Hematopoietic multipotent progenitor cell (in vitro differentiated cells): ENCODE data around the gene GH1. TPM values are rescaled to one million over a fixed set of nuclear protein-coding genes. Genes with fewer than 3 reads are reported as not detected.
"Not testable (repeated sequence)": the region's sequence is repeated elsewhere in the genome, so short reads cannot be mapped to it uniquely, and the experiment has no call there.

ENCODE experiments used
- DNase-seq, 3 donors: peaks; one replicate each; pipeline ENCODE4 v3.0.0-alpha.2; 2011 to 2015; ENCODE audit warnings: low read depth in 2 of 3, low spot score in 2 of 3
- total RNA-seq: library from RNA; depleted of rRNA; stranded (reverse); fragments of >200 nt; gene quantifications from one replicate; pipeline ENCODE4 v1.2.3, GENCODE V29; 2012

GH1 gene
- not detected for total RNA-seq

DNA sequence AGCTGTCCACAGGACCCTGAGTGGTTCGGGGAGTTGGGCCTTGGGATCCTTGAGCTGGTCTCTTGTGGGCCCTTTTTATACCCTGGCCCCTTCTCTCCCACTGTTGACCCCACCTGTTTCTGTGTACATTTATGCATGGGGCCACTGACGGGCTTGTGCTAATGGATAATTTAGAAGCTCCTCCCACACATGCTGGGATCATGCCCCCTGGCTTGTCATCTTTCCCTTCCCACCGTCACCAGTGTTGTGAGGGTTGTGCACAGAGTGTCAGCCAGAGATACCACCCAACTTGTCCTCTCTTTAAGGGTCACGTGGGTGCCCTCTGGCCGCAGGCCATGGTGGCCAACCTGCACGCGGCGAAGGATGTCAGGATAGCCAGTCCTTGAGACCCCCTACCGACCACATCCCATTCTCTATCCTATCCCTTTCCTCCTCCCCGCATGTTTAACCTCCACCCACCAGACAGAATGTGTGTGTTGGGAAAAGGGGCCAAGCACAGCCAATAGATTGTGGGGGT is at the start of gene GH1:
Gene GH1 (minus strand): TSS at position 51 of the 517 bp plus-strand sequence. CDS start 63 bp downstream, outside the sequence.
- DNase-seq: not testable (repeated sequence)

DNA sequence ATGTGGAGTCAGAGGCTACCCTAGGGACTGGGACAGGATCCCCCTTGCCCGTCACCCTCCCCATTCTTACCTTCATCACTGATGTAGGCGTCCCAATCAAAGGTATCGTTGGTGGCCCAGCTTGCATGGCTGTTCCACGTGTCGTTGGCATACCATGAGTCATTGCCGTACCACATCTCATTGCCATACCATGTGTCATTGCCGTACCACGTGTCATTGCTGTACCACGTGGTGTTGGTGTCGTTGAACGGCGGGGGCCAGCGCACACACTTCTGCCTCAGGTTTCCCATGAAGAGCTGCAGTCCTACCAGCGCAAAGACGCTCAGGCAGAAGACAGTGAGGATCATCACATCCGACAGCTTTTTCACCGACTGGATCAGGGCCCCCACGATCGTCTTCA is 49.3 kb upstream of the GH1 start:
- no peak for DNase-seq

DNA sequence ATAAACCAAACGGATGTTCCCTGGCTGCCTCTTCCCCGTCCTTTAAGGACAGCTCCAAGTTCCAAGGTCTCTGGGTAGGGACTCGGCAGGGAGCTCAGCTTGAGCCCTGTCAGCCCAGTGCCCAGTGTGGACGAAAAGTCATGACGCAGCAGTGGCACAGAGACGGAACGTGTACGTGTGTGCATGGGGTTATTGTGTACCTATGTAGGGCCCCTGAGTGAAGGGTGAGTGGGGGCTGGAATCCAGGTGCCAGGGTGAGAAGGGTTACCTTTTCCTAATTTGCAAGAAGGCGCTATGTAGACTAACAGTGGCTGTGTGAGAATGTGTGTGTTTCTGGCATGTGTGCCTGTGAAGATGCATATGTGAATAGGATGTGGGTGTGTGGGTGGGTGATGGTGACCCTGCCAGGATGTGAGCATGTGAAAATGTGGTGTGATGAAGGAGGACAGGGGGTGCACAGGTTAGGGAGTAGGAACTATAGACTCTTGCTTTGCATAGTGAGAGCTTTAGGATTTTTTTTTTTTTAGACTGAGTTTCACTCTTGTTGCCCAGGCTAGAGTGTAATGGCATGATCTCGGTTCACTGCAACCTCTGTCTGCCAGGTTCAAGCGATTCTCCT is 48.1 kb upstream of the GH1 start:
- DNase-seq: no peak

DNA sequence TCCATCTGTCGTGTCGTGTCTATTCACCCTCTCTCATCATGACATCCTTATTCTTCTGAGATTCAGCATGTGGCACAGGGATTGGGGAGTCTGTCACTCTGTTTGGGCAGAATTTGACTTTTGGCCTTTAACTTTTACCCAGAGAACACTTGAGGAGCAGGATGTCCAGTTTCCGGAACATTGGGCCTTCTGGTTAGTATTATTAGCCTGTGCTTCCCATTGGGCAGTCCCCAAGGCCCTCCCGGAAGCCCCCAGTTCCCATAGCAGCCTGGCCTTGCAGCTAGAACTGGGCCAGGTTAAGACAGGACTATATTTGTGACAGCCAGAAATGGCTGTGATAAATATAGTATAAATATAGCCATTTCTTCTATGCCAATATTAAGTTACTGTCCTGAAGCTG is 44.5 kb upstream of the GH1 start:
- DNase-seq: no peak

DNA sequence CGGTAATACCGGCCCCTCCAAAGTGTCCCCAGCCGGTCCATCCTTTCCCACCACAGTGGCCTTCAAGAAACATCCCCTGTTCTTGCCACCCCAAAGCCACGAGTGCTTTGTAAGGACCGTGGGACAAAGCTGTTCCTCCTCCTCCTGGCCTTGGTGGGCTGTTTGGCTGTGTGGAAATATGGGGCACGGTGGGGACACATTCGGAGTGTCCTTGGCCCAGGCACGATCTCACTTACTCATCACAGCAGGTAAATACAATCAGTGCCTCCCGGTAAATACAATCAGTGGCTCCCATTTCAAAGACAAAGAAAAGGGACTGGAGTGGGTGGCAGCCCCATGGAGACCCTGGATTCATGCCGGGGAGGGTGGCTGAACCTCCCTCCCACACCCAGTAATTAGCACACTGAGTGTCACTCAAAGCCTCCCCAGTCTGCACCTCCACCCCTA is 43.7 kb upstream of the GH1 start:
- DNase-seq: no peak

DNA sequence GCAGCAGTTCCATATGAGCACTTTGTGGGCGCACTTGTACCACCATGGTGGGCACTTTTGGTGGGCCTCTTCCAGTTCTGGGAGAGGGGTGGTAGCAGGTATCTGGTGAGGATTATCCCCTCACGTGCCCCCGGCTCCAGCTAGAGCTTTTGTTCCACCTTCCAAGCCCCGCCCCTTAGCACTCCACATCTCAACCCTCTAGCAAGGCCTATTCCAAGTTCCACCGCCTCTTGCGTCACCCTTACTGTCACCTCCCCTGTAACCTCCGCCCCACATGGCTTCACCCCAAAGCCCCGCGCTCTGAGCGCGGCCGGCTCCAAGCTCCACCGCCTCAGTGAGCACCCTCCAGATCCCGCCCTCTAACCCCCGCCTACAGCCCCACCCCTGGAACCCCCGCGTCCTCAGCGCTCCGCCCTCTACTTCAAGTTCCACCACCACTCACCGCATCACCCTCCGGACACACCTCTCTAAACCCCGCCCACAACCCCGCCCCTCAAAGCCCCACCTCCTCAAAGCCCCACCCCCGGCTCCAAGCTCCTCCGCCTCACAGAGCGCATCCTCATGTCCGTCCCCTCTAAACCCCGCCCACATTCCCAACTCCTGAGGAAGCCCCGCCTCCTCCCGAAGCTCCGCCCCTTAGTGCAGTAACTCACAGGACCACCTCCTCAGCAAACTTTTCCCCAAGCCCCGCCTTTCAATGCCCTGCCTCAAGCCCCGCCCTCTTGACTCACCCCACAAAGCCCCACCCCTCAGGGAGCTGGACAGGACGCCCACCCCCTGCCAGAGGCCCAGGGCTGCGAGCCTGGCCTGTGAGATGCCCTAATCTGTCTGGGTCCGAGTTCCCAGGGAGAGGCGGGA is 42.9 kb upstream of the GH1 start:
- DNase-seq: peak in 2 of 3 donors; percentile 72 to 73

DNA sequence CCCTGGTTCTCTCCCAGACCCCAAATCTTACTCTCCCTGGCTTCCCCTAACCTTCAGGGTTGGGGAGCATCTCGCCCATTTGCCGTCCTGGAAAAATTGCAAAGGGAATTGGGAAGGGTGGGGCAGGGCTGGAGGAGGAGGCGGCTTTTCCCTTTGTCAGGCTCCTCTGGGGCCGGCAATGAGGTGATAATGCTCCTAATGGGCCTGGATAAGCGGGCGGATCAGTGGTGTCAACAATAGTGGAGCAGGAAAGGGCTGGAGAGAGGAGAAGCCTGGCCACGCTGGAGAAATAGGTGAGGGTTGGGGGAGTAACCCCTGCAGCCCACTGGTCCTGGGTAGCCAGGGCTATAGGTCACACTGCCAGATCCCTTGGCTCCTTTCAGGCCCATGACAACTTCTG is 41.8 kb upstream of the GH1 start:
- DNase-seq: no peak

DNA sequence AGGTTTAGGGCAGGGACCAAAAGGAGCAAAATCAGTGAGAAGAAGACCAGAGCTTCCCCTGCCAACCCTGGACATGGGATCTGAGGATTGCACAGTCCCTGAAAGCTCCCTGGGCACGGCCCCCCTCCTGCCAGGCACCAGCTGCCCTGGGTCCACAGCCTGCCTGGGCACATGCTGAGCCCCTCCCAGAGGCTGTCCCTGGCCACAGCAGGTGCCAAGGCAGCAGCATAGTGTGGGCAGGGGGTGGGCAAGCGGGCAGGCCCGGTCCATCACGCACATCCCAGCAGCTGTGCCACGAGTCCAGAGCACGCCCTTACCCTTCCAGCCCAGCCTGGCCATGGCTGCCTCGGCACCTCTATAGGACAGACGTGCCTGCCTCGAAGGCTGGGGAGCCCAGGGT is 41.4 kb upstream of the GH1 start:
- no peak for DNase-seq

DNA sequence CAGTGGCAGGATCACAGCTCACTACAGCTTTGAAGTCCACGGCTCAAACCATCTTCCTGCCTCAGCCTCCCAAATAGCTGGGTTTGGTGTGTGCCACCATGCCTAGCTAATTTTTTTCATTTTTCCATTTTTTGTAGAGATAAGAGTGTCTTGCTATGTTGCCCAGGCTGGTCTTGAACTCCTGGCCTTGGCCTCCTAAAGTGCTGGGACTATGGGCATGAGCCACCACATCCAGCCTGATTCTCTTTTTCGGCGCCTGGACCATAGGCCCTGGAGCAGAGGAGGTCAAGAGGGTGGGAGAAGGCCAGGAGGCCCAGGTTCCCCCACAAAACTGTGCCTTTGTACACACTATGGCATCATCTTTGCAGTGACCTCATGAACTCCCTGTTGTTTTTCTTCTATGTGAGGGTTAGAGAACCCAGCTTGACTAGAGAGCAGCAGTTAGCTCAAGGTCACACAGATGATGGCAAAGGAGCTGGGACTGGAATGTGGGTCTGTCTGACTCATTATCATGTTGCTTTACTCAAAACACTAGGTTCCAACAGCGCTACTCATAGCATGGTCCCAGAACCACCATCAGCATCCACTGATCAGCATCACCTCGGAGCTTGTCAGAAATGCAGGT is 37.8 kb upstream of the GH1 start:
- DNase-seq: no peak

DNA sequence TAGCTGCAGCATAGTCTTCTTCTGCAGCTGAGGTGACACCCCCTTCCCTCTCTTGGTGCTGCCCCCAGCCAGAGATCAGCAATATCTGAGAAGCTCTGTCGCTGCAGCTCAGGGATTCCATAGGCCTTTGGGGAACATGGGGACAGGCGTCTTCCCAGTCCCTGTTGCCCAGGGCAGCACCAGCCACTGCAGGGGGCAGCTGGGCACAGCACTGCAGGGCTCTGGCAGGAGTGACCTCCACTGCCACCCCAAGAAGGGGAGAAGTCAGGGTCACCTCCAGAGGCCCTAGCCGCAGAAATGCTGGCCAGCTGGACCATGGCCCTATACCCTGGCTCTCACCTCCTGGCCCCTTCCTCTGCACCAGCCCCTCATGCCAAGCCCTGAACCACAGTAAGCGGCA is 37.2 kb upstream of the GH1 start:
- no peak for DNase-seq

DNA sequence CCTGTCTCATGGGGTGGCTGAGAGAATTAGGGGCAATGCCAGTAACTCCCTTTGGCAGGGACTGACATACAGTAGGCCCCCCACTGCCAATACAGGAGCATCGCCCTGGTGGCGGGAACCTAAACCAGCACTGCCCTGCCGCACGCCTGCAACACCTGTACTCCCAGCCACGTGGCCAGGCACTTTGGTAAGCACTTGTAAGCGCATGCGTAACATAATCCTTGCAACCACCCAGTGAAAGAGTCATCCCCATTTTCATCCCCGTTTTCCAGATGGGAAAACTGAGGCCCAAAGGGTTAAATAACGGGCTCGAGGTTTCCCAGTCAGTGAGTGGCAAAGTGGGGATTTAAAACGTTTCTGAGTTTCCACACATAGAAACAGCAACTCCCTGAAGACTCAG is 36.6 kb upstream of the GH1 start:
- no peak for DNase-seq

DNA sequence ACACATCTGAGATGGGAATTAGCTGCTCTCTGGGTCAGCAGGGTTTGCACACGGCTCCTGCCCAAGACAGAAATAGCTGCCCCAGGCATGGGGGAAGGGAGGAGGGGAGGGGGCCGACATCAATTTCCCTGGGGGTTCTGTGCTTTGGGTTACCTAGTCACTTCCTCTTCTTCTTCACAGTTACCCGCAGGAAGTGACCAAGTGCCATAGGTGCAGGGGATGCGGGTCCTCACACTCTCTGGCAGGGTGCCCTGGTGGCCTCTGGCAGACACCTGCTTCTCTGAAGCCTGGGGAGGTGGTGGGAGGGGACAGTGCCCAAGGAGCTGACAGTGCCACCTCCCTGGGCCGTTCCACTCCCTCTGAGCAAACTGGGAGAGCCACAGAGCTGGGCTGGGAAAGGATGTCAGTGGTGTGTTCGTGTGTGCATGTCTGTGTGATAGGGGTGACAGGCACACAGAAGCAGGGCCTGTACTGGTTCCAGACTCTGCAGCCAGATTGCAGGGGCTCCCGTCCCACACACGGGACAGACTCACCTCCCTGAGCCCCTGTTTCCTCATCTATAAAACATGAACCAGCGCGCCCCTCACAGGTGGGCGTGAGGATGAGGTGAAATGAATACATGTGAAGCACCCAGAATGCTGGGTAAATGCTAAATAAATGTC is 35.9 kb upstream of the GH1 start:
- peak in 2 of 3 donors; percentile 80 to 89 for DNase-seq

DNA sequence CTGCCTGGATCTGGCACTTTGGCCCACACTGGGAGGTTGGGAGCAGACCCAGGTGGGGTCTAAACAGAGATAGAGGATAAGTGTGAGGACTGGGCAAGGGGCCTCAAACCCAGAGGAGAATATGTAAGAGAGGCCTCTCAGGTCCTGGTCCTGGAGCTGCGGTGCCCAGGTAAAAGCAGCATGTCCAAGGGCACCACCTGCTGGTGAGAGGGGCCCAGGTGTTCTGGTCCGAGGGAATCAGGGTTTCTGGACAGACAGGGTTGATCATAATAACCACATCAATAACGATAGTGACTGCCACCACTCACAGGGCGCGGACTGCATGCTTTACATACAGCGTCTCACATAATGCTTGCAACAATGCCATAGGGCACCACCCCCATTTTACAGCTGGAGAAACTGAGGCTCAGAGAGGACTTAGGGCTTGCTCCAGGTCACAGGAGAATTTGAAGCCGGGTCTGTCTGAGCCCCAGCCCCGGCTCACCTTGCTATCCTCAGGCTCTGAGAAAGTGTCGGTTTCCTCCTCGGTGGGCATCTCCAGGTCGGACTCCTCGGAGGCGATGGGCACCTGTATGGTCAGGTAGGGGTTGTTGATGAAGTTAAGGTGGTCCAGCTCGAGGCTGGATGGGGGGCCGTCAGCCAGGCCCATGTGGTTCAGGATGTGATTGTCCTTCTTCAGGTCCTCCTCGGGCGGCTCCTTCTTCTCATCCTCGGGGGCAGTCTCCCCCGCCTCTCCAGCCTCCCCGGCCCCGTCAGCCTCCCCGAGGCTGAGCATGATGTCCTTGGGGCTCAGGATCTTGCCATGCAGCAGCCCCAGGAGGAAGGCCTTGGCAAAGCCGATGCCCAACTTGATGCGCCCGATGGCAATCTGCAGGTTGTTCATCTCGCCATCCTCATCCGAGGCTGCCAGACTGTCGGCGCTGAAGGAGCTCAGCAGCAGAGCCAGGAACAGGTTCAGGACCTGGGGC is 32.6 kb upstream of the GH1 start:
- DNase-seq: no peak

DNA sequence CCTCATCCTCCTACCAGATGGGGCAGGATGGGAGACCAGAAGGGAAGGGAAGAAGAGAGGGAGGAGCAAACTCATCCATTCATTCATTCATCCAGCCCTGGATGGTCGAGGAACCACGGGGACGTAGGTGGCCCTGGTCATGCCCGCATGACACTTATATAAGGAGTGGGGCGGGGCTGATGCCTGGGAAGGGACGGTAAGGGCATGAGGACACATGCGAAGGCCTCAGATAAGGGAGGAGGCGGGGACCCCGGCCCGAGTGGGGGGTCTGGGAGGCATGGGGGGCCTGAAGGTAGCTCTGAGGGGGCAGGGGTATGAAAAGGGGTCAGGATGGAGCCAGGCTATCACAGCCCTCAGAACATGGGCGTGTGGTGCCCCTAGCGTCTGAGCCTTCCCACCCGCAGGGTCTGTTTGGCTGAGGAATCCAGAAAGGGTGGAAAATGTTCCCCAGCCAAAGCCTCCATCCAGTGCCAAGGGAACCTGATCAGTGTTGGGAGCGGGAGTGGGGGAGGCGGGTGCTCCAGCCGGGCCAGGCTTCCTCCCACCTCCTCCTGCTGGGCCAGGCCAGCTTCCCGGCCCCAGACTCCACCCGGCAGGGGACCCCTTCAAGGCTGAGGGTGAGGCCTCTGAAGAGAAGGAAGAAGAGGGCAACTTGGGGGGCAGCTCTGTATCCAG is 31.1 kb upstream of the GH1 start:
- DNase-seq: no peak

DNA sequence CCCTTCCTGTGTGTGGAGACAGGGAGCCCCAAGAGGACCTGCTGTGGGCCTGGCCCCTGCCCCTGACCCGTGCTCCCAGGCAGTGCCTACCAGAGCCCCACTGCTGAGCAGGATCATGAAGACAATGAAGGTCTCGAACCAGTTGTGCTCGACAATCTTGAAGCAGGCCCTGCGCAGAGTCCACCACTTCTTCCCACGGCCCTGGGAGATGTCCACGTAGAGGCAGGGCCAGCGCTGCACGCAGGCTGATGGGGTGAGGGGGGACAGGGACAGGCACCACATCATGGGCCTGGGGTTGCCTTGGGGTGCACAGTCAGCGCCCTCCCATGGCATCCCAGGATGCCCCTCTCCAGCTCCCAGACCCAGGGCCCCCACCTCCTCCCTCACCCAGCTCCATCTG is 29.9 kb upstream of the GH1 start:
- no peak for DNase-seq

DNA sequence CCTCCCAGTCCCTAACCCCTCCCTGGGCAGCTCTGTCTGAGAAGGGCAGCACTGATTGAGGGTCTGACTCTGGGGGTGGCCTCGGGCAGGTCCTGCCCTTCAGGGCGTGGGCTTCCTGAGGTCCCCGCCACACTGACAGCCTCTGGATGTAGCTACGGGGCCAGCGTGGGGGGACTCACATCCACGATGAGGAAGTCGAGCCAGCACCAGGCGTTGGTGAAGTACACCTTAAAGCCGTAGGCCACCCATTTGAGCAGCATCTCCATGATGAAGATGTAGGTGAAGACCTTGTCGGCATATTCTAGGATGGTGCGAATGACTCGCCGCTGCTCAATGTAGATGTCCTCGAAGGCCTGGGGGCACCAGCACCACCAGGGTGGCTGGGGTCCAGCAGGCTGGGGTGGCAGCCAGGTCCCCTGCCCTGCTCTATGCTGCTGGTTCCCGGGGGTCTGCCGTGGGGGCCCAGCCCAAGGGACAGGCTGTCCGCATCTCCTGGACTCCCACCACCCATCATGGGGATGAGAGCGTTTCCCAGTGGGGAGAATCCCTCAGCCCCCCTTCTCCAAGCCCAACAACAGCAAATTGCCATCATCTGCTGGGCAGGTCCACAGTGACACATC is 29.2 kb upstream of the GH1 start:
- peak in 1 of 3 donors; percentile 24 for DNase-seq

DNA sequence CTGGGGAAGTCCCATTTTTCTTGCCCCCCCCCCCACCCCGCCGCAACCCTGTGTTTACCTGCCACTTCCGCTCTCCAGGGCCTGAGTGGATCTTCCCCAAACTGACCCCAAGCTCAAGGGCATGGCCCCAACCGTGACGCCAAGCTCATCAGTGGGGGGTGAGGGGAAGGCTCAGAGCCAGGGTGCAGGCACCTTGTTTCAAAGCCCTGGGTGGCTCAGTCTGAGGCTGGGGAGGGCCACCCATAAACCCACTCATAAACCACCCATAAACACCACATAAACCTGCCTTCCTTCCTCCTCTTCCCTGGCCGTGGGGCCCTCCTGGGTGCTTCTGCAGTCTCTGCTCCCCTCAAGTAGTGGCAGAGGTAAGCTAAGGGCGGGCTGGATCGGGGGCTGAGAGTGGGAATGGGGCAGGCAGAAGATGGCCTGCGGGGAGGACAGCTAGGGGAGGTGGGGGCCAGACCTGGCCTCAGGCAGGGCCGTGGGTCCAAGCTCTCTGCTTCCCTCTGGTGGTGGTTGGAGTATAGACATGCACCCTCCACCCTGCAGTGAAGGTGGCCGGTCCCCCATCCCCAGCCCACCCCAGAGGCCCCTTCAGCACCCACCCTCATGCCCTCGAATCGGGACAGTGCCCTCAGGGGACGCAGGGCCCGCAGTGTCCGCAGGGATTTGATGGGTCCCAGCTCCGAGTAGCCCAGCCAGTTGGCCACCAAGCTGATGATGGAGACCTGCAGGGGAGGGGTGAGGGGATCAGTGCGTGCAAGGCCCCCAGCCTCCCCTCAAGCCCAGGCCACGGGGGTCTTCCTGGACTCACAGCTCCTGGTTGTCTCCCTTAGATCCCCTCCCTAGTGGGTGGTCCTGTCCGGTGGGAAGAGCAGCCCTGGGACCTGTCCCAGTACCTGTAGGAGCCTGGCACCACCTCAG is 28.1 kb upstream of the GH1 start:
- DNase-seq: peak; percentile 45 to 67 (median 52)
